PC-9 (cell line): ENCODE measurements around the gene TAF3.

Source experiments
- EZH2 ChIP-seq: fragments of 200-600 bp; sonication (generic); IDR thresholded peaks from 2 replicates; pipeline ENCODE4 v1.8.0; 2017; ENCODE audit warnings: antibody characterized with exemption, low read depth
- TF ChIP-seq, protein P1 (sequence below): fragments of 200-600 bp; sonication (generic); conservative IDR thresholded peaks from 2 replicates; pipeline ENCODE4 v1.6.1; 2017; ENCODE audit warnings: mixed run types, antibody characterized with exemption, mild to moderate bottlenecking, moderate library complexity

DNA sequence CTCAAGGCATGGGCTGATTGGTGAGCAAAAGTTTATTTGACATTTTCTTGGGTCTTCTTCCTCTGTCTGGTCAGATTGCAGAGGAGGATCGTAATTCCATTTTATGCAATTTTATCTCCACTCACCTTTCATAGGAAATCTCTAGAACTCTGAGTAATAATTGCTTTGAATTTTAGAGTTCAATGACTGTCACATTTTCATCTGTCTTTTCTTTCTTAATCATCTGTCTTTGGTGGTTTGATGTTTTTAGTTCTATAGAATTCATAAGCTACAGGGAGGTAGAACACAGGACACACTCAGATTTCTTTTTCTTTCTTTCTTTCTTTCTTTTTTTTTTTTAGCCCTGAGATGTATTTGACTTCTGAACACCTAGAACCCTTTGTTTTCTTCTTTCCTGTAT lies 247.8 kb downstream of the TAF3 start:
- TF ChIP-seq, protein P1, sequence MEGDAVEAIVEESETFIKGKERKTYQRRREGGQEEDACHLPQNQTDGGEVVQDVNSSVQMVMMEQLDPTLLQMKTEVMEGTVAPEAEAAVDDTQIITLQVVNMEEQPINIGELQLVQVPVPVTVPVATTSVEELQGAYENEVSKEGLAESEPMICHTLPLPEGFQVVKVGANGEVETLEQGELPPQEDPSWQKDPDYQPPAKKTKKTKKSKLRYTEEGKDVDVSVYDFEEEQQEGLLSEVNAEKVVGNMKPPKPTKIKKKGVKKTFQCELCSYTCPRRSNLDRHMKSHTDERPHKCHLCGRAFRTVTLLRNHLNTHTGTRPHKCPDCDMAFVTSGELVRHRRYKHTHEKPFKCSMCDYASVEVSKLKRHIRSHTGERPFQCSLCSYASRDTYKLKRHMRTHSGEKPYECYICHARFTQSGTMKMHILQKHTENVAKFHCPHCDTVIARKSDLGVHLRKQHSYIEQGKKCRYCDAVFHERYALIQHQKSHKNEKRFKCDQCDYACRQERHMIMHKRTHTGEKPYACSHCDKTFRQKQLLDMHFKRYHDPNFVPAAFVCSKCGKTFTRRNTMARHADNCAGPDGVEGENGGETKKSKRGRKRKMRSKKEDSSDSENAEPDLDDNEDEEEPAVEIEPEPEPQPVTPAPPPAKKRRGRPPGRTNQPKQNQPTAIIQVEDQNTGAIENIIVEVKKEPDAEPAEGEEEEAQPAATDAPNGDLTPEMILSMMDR: no peak
- TF ChIP-seq EZH2: no peak
